Lower leg skin (tissue), 3 donors: ENCODE results near the gene OVCH1.

Experiments used
- POLR2A ChIP-seq, 2 donors: fragments of 450-650 bp; IDR thresholded peaks; one replicate each; pipeline ENCODE4 v1.6.1; 2016 to 2017; ENCODE audit warnings: antibody characterized with exemption in 2 of 2, mild to moderate bottlenecking in 1 of 2, moderate library complexity in 1 of 2
- TF ChIP-seq, protein P1 (sequence below), 3 donors: fragments of 450-650 bp; IDR thresholded peaks; one replicate each; pipeline ENCODE4 v1.5.1; 2016; ENCODE audit warnings: antibody characterized with exemption in 3 of 3, mild to moderate bottlenecking in 3 of 3, moderate library complexity in 2 of 3

DNA sequence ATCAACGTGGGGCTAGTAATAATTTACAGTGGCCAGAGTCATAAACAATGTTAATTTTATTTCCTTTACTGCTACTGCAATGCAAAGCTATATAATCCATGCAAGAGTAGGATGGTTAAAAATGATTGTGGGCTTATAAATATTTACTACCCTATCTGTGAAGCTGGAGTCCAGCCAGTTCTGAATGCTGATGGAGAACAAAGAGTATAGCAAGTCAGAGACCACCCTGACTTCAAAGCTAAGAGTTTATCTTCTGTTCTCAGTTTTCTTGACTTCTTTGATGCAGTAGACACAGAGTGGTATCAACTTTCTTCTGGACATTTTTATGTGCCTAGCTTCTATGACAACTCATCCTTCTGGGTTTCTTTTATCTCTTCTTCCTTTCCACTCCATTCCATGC lies 34.0 kb upstream of the OVCH1 start:
- TF ChIP-seq, protein P1, sequence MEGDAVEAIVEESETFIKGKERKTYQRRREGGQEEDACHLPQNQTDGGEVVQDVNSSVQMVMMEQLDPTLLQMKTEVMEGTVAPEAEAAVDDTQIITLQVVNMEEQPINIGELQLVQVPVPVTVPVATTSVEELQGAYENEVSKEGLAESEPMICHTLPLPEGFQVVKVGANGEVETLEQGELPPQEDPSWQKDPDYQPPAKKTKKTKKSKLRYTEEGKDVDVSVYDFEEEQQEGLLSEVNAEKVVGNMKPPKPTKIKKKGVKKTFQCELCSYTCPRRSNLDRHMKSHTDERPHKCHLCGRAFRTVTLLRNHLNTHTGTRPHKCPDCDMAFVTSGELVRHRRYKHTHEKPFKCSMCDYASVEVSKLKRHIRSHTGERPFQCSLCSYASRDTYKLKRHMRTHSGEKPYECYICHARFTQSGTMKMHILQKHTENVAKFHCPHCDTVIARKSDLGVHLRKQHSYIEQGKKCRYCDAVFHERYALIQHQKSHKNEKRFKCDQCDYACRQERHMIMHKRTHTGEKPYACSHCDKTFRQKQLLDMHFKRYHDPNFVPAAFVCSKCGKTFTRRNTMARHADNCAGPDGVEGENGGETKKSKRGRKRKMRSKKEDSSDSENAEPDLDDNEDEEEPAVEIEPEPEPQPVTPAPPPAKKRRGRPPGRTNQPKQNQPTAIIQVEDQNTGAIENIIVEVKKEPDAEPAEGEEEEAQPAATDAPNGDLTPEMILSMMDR (IDR thresholded peaks at IDR 0.05): no peak
- TF ChIP-seq POLR2A (IDR thresholded peaks at IDR 0.05): no peak
